GM06990 (cell line): ENCODE data around the gene SORBS1.

Source experiments
- DNase-seq: peaks from one replicate; pipeline ENCODE4 v3.0.0-alpha.2; 2011; ENCODE audit not compliant: insufficient read length; ENCODE audit errors: extremely low read depth
- H3K27me3 ChIP-seq: replicated peaks from 2 replicates; pipeline ENCODE4 v1.6.0; 2011; ENCODE audit warnings: low read length; ENCODE audit not compliant: control insufficient read depth, insufficient read depth
- H3K36me3 ChIP-seq: 2 replicates; pipeline ENCODE4 v1.5.1; 2011; ENCODE audit warnings: low read length; ENCODE audit not compliant: control insufficient read depth, insufficient read depth
- H3K4me3 ChIP-seq: replicated peaks from 2 replicates; pipeline ENCODE4 v1.5.1; 2011; ENCODE audit warnings: low read depth, mild to moderate bottlenecking, control low read depth, low read length
- CTCF ChIP-seq: IDR thresholded peaks from 2 replicates; pipeline ENCODE4 v1.5.1; 2011; ENCODE audit warnings: low read length, control low read depth, mild to moderate bottlenecking, inconsistent platforms; ENCODE audit not compliant: insufficient read depth, poor library complexity, severe bottlenecking

SORBS1 gene

GRCh38 chr10:95336702-95337101 lies 224.5 kb downstream of the SORBS1 start:
- Histone ChIP-seq H3K27me3 (no peaks in the 10 kb centered on the region), H3K36me3 (no peaks in the 10 kb centered on the region), H3K4me3 (no peak overlapping the region)
- TF ChIP-seq CTCF = no peak
- no peak for DNase-seq

GRCh38 chr10:95335933-95336699 lies 225.1 kb downstream of the SORBS1 start:
- no peak for TF ChIP-seq CTCF
- Histone ChIP-seq H3K27me3 (no peaks in the 10 kb centered on the region), H3K36me3 (no peaks in the 10 kb centered on the region), H3K4me3 (no peak overlapping the region)
- no peak for DNase-seq

- Histone ChIP-seq H3K27me3 (no peaks in the 10 kb centered on the region), H3K36me3 (no peaks in the 10 kb centered on the region), H3K4me3 (no peak overlapping the region)
- no peak for TF ChIP-seq CTCF
- DNase-seq = no peak
Measured at GRCh38 chr10:95334805-95335144, 226.4 kb downstream of the SORBS1 start.

GRCh38 chr10:95333997-95334804 lies 227.0 kb downstream of the SORBS1 start:
- Histone ChIP-seq H3K4me3 (no peak overlapping the region), H3K36me3 (no peaks in the 10 kb centered on the region)
- DNase-seq = no peak

GRCh38 chr10:95332666-95333249 lies 228.4 kb downstream of the SORBS1 start:
- H3K4me3 ChIP-seq = no peak overlapping the region
- DNase-seq = no peak
- H3K27me3 ChIP-seq = no peaks in the 10 kb centered on the region
- TF ChIP-seq CTCF = no peak
- no peaks in the 10 kb centered on the region for H3K36me3 ChIP-seq

More at GRCh38 chr10:95333997-95334804, 227.0 kb downstream of the SORBS1 start:
- no peaks in the 10 kb centered on the region for H3K27me3 ChIP-seq
- TF ChIP-seq CTCF = no peak
